ENCODE measurements around the gene UBR1.
"Not testable (repeated sequence)": the region's sequence is repeated elsewhere in the genome, so short reads cannot be mapped to it uniquely, and the experiment has no call there.

Gene UBR1

DNA sequence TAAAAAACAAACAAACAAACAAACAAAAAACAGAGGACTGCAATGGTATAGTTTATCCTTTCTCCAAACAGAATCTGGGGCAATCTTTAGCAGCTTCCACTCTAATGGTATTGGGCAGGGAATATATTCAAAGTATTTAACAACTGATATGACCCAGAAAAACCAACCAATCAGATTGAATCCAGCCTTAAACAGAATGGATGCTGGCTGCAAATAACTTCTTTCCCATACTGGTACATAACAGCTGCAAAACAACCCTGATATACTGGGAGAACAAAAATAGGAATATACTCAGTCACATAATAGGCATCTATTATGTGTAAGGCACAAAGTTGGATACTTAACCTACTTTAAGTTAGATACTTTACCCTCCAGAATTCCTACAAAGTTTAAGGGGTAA is 49.1 kb downstream of the UBR1 start:
- no peak for DNase-seq (ENCODE audit: low read depth in 2 of 2)

DNA sequence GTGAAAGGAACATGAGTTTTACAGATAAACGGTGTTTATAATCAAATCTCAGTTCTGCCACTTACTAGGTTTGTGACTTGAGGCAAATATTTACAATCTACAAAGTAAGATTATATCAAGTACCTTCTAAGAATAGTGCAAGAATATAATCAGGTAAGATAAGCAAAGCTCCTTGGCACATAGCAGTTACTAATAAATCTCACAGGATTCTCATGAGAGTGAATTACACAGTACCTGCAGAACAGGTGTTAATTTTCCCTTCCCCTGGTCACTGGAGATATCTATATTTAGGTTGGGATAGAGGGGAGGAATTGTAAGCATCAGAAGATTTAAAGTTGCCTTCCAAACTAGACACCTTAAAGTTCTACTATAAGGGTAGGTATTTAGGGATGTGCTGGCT is 53.0 kb downstream of the UBR1 start:
- no peak for DNase-seq (ENCODE audit: low read depth in 2 of 2)

DNA sequence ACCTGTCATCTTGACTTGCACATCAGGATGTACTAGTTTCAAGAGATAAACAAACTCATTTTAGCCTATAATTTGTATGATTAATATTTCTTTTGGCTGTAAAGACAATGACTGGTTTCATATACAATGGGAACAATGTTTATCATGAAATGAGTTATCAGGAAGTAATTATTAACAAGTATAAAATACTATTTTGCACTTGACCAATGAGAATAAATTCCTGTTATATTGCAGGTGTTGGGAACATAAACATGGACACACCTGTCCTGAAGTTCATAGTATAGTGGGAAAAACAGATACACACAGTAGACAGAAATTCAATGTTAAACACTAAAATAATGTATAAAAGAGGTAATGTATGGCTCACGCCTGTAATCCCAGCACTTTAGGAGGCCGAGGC is 56.9 kb downstream of the UBR1 start:
- DNase-seq (ENCODE audit: low read depth in 2 of 2) = no peak

DNA sequence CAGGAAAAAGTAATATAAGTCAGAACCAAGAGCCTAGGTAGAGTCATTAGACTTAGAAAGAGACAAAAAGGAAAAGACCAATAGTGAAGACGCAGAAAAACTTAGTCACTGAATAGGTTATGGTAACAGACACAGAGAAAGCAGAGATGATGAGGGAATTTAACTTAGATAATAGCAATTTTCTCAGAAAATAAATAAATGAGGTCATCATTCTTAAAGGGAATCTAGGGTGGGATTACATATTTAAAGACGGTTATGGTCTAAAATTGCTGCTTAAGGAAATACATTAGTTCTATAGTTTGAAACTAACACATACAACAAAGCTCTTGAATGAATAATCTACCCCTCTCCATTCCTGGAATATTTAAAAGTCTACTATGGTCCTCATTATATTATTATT is 59.4 kb downstream of the UBR1 start:
- no peak for DNase-seq (ENCODE audit: low read depth in 2 of 2)

DNA sequence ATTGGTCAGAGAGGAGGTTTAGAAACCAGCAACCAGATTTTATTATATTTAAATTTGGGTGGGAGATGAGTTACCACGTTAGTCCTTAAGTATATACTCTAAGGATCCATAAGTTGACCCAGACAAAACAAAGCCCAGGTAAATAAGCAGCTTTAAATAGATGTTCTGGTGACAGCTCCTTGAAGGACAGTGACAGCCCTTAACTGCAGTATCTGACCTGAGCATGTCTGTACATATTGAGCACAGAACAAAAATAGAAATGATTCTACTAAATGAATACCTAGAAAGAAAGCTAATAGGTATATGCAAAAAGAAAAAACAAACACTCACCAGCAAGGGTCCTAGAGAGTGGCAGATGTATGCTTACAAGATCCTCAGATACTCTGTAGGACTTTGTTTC is 63.0 kb downstream of the UBR1 start:
- no peak for DNase-seq (ENCODE audit: low read depth in 2 of 2)

DNA sequence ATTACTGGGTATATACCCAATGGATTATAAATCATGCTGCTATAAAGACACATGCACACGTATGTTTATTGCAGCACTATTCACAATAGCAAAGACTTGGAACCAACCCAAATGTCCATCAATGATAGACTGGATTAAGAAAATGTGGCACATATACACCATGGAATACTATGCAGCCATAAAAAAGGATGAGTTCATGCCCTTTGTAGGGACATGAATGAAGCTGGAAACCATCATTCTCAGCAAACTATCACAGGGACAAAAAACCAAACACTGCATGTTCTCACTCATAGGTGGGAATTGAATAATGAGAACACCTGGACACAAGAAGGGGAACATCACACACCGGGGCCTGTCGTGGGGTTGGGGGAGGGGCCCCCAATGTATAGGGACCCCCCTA is 64.8 kb downstream of the UBR1 start:
- DNase-seq (ENCODE audit: low read depth in 2 of 2) = not testable (repeated sequence)

DNA sequence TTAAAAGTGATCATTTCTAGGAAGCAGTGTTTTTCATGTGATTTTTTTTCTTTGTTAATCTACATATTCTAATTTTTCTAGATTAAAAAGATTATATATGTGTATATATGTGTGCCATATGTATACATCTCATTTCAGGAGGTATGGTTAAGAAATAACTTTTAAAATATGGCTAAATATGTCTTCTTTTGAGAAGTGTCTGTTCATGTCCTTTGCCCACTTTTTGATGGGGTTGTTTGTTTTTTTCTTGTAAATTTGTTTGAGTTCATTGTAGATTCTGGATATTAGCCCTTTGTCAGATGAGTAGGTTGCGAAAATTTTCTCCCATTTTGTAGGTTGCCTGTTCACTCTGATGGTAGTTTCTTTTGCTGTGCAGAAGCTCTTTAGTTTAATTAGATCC is 70.6 kb downstream of the UBR1 start:
- not testable (repeated sequence) for DNase-seq (ENCODE audit: low read depth in 2 of 2)

DNA sequence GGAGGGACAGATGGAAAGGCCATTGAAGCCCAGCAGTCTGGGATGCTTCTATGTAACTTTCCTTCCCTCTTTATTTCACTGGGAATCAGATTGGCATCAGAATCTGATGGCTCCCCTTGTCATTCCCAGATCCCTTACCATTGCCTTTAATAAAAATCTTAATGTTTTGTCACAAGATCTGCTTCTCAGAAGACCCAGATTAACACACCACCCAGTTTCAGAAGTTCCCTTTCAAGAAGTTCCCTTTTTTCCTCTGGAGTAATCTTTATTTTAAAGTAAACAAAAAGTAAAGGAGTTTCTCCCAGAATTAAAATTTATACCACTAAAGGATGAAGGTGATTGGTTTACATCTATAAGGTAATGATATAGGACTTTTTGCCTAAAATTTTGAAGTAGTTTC is 76.4 kb downstream of the UBR1 start:
- DNase-seq (ENCODE audit: low read depth in 2 of 2) = no peak

DNA sequence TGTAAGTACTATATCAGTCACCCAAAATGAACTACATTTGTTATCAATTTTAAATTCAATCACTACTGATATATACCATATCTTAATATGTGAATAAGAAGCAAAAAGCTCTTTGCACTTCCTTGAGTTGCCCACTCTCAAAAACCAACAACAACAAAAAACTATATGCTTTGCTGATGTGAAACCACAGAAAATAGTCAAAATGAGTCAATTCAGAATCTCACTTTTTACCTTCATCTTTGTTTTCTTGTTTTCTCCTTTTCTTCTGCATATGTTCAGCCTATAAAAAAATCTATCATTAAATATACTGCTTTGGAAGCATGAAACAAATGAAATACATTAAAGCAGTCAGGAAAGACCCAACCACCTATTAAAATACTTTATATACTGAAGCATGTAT is 80.7 kb downstream of the UBR1 start:
- DNase-seq (ENCODE audit: low read depth in 2 of 2) = no peak

DNA sequence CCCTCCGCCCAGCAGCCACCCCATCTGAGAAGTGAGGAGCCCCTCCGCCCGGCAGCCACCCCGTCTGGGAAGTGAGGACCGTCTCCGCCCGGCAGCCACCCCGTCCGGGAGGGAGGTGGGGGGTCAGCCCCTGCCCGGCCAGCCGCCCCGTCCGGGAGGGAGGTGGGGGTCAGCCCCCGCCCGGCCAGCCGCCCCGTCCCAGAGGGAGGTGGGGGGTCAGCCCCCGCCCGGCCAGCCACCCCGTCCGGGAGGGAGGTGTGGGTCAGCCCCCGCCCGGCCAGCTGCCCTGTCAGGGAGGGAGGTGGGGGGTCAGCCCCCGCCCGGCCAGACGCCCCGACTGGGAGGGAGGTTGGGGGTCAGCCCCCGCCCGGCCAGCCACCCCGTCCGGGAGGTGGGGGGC is 91.2 kb downstream of the UBR1 start:
- not testable (repeated sequence) for DNase-seq (ENCODE audit: low read depth in 2 of 2)

DNA sequence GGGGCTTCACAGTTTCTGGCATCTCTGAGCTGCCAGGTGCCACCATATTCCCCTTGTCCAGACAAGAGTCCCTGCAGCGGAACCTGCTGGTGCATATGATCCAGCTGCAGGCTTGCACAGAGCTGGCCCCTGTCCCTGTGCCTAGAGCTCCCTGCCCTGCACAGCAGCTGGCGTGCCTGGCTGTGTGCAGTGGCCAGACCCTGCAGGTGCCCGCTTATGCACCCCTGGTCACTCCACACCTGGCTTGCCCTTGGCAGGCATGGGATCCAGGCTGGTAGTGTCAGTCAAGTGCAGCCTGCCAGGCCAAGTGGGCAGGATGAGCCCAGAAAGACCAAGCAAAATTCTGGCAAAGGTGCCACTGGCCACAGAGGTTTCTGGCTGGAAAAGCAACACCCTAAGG is 96.6 kb downstream of the UBR1 start:
- DNase-seq (ENCODE audit: low read depth in 2 of 2) = no peak

DNA sequence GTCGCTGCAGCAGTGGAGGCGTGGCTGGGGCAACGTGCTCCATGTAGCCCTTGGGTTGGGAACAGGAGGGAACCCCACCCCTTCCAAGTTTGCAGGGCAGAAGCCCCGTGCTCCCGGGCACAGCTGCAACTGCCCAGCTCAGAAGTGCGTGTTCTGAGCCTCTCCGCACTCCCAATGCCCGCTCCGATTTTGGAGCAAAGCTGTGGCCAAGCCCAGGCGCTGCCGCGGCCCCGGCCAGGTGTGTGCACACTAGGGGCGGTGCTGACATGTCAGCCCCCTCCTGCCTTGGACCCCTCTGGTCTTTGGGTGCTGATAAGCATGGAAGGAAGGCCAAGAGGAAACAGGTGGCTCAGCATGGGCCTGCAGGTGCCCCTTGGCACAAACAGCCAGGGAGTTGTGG is 97.7 kb downstream of the UBR1 start:
- no peak for DNase-seq (ENCODE audit: low read depth in 2 of 2)

DNA sequence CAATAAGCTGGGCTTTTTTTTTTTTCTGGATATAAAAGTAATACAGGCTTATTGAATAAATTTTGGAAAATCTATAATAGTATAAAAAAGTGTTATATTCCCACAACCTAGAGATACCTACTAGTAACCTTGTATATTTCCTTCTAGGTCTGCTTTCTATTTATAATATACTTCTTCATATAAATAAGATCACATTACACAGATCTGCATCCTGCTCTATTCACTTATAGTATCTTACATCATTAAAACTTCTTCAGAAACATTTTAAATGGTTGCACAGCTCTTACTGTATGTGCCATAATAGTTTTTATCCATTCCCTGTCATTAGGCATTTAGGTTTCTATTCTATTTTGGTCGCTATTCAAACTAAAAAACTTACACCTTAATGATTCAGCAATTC is 98.3 kb downstream of the UBR1 start:
- DNase-seq (ENCODE audit: low read depth in 2 of 2) = no peak

DNA sequence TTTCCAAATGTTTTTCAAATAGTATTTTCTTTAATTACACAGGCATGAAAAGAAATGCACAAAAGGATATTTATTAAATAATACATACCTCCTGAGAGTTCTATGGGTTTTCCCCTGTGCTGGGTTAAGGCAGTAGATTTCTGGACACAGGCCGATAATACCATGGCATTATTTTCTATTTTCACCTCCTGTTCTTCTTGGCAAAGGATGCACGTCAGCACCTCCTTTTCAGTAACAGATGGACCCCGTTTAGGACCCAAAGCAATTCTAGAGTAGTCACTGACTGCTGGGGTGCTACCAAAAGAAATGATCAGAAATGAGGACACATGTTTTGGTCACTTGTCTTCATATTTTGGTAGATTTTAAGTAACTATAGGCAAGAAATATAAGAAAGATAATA is 98.8 kb downstream of the UBR1 start:
- no peak for DNase-seq (ENCODE audit: low read depth in 2 of 2)

DNA sequence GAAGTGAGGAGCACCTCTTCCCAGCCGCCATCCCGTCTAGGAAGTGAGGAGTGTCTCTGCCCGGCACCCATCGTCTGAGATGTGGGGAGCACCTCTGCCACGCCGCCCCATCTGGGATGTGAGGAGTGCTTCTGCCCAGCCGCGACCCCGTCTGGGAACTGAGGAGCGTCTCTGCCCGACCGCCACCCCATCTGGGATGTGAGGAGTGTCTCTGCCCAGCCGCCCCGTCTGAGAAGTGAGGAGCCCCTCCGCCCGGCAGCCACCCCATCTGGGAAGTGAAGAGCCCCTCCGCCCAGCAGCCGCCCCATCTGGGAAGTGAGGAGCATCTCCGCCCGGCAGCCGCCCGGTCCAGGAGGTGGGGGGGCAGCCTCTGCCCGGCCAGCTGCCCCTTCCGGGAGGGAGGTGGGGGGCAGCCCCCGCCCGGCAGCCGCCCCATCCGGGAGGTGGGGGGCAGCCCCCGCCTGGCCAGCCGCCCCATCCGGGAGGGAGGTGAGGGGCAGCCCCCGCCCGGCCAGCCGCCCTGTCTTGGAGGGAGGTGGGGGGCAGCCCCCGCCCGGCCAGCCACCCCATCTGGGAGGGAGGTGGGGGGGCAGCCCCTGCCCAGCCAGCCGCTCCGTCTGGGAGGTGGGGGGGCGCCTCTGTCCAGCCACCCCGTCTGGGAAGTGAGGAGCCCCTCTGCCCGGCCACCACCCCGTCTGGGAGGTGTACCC is 100.8 kb downstream of the UBR1 start:
- DNase-seq (ENCODE audit: low read depth in 2 of 2) = not testable (repeated sequence)

DNA sequence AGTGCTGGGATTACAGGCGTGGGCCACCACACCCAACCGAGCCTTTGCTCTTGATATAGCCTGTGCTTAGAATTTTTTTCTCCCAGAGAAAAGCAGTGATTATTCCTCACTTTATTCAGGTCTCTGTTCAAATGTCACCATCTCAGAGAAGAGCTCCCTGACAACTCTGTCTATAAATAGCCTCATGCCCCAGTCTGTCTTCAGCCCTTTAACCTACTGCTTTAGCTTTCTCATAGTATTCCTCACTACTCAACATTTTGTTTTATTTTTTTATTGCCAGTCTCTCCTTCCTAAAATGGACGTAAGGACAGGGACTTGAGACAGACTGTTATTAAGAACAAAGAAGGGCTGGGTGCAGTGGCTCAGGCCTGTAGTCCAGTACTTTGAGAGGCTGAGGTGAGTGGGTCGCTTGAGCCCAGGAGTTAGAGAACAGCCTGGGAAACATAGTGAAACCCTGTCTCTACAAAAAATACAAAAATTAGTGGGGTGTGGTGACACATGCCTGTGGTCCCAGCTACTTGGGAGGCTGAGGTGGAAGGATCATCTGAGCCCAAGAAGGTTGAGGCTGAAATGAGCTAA is 106.5 kb downstream of the UBR1 start:
- DNase-seq (ENCODE audit: low read depth in 2 of 2) = no peak

DNA sequence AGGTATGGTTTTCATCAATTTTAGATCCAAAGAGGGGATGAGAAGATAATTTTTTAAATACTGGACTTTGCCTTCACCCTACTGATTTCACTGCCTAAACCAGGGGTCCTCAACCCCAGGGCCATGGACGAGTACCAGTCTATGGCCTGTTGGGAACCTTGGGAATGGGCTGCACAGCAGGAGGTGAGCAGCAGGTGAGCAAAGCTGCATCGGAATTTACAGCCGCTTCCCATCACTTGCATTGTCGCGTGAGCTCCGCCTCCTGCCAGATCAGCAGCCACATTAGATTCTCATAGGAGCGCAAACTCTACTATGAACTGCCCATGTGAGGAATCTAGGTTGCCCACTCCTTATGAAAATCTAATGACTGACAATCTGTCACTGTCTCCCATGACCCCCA is 109.0 kb downstream of the UBR1 start:
- no peak for DNase-seq (ENCODE audit: low read depth in 2 of 2)

DNA sequence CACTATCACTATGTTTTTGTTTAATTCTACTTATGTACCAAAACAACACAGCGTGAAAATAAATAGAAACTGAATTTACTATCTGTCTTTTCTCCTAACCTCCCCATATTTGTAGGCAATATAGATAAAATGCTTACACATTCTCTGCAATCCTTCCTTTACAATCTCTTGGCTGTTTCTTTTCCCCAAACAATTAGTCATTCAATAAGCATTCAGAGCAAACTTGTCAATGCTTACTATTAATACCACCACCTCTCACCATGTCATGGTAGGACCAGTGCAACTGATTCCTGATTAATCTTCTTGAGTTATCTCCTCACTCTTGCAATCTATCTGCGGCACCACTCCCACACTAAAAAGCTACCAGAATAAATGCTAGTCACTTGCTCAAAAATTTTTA is 111.3 kb downstream of the UBR1 start:
- peak; percentile 41 to 46 for DNase-seq (ENCODE audit: low read depth in 2 of 2)

DNA sequence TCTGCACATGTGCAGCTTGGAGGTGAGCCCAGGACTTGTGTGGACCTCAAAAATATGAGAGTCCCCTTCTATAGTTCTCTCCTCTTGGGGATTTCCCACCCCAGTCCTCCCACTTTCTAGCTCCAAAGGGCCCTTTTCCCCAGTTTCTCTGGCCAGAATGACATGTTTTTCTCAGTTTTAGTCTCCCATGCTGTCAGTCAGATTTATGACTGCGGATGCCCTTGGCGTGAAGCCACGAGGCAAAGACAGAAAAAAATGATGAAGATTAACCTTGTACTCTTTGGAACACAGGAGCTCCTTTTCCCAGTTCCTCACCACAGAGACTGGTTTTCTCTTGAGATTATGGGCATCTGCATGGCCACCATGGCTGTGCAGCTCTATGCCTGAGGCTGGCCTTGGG is 113.2 kb downstream of the UBR1 start:
- no peak for DNase-seq (ENCODE audit: low read depth in 2 of 2)

DNA sequence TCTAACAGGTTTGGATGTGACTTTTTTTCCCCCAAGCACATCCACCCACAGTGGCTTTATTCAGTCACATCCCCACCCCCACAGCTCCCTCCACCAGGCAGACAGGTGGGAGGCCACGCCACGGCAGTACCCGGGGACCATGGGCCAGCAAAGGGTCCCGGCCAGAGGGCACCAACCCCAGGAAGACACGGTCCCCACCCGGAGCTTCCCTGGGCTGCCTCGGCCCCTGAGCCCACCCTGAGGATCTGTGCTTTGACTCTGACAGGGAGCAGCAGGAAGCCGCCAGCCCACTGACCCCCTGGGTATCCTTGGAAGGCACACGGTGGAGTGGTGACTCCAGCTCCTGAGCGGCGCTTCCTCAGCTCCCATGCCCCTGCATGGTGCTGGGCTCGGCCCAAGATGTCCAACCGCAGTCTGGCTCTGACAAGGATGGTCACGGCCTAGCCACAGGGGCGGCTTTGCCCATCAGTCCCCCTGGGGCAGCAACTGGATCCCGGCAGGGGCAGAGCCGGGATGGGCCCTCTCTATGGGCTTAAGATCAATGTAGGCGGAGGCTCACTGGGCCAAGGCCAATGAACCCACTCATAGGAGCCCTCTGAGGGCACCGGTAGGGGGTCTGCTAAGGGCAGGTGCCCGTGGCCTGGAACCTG is 119.0 kb downstream of the UBR1 start:
- DNase-seq (ENCODE audit: low read depth in 2 of 2) = no peak

DNA sequence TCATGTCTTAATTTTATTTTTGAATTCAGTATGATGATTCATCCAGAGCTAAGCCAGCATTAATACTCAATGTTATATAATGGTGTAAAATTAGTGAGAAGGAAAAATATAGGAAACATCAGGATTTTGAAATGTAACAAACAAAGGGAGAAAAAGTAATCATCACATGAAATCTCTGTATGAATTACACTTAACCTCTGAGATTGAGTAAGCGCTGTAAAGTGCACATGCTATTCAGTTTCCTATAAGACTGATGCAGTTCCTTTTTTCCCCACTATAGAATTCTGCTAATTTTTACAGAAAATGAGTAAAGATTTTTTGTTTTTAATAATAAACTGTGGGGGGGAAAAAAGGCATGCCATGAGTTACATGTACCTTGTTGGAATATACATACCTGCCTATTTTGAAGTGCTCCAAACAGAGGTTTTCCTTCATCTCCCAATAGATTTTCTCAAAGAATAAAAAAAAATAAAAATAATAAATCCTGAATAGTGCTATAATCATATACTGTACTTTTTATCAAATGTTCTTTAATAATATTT is 121.3 kb downstream of the UBR1 start:
- no peak for DNase-seq (ENCODE audit: low read depth in 2 of 2)

DNA sequence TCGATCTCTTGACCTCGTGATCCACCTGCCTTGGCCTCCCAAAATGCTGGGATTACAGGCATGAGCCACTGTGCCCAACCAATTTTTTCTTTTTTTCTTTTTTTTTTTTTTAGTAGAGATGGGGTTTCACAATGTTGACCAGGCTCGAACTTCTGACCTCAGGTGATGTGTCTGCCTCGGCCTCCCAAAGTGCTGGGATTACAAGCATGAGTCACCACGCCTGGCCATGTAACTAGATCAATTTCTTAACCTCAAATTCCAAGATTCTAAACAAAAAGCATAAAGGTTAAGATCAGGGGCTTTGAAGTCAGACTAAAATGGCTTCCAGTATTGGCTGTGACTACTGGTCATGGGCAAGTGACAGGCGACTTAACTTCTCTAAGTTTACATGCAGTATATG is 126.7 kb downstream of the UBR1 start:
- not testable (repeated sequence) for DNase-seq (ENCODE audit: low read depth in 2 of 2)

DNA sequence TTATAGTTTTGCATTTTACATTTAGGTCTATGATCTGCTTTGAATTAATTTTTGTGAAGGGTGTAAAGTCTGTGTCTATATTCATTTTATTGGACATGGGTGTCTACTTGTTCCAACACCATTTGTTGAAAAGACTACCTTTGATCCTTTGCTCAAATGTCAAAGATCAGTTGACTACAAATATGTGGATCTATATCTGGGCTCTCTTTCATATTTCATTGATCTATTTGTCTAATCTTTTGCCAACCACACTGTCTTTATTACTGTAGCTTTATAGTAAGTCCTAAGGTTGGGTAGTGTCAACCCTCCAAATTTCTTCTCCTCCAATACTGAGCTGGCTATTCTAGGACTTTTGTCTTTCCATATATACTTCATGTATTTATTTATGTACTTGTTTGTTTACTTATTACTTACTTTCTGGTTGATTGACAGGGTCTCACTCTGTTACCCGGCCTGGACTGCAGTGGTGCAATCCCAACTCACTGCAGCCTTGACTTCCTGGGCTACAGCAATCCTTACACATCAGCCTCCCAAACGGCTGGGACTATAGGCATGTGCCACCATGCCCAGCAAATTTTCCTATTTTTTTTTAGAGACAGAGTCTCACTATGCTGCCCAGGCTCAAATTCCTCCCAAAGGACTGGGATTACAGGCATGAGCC is 131.5 kb downstream of the UBR1 start:
- DNase-seq (ENCODE audit: low read depth in 2 of 2) = no peak

Measured in fibroblast of skin of left quadriceps (primary cell).